Stimulated activated naive CD4-positive, alpha-beta T cell treated with Interleukin-2 at 50 U/mL for 16 hours (primary cell): ENCODE results near the gene SLC9A7.

Experiments used
- DNase-seq: peaks from one replicate; lab custom pipeline; 2025; lab: John Stamatoyannopoulos, UW

Gene SLC9A7

GRCh38 chrX:46647251-46647650 lies 111.7 kb downstream of the SLC9A7 start:
- DNase-seq, result no peak

GRCh38 chrX:46645614-46646013 lies 113.3 kb downstream of the SLC9A7 start:
- DNase-seq, result no peak

GRCh38 chrX:46643636-46644035 lies 115.3 kb downstream of the SLC9A7 start:
- no peak for DNase-seq

GRCh38 chrX:46642145-46642544 lies 116.8 kb downstream of the SLC9A7 start:
- no peak for DNase-seq

GRCh38 chrX:46637938-46638337 lies 121.0 kb downstream of the SLC9A7 start:
- DNase-seq, result no peak

- DNase-seq, result no peak
Observed at GRCh38 chrX:46636223-46636622, 122.7 kb downstream of the SLC9A7 start.

- DNase-seq, result no peak
Observed at GRCh38 chrX:46635186-46635585, 123.7 kb downstream of the SLC9A7 start.

- DNase-seq, result no peak
Observed at GRCh38 chrX:46634577-46634976, 124.3 kb downstream of the SLC9A7 start.

- no peak for DNase-seq
Observed at GRCh38 chrX:46630141-46630540, 128.8 kb downstream of the SLC9A7 start.

- DNase-seq, result peak; percentile 20
Observed at GRCh38 chrX:46628460-46629371, 130.2 kb downstream of the SLC9A7 start.

- DNase-seq, result no peak
Observed at GRCh38 chrX:46627711-46628419, 131.1 kb downstream of the SLC9A7 start.

GRCh38 chrX:46627062-46627461 lies 131.9 kb downstream of the SLC9A7 start:
- DNase-seq, result no peak

- peak; percentile 22 for DNase-seq
Observed at GRCh38 chrX:46626566-46626965, 132.4 kb downstream of the SLC9A7 start.

GRCh38 chrX:46624090-46624786 lies 134.7 kb downstream of the SLC9A7 start:
- no peak for DNase-seq

- DNase-seq, result no peak
Observed at GRCh38 chrX:46621572-46621971, 137.3 kb downstream of the SLC9A7 start.

GRCh38 chrX:46620505-46620904 lies 138.4 kb downstream of the SLC9A7 start:
- no peak for DNase-seq

- DNase-seq, result no peak
Observed at GRCh38 chrX:46618947-46619346, 140.0 kb downstream of the SLC9A7 start.

- DNase-seq, result no peak
Observed at GRCh38 chrX:46617906-46618305, 141.0 kb downstream of the SLC9A7 start.

GRCh38 chrX:46611658-46612362 lies 147.1 kb downstream of the SLC9A7 start:
- no peak for DNase-seq

- DNase-seq, result no peak
Observed at GRCh38 chrX:46610070-46610658, 148.8 kb downstream of the SLC9A7 start.

- DNase-seq, result no peak
Observed at GRCh38 chrX:46607916-46608315, 151.0 kb downstream of the SLC9A7 start.
